Fibroblast of skin of right quadriceps (primary cell): ENCODE results near the gene TPK1.

Experiments
- DNase-seq: peaks from one replicate; pipeline ENCODE4 v3.0.0-alpha.2; 2013

Gene TPK1

GRCh38 chr7:144835652-144836544 lies at the start of gene TPK1:
Gene TPK1 (minus strand): TSS chr7:144836053. CDS start chr7:144835602, 451 bp downstream.
- peak; percentile 92 for DNase-seq

GRCh38 chr7:144885478-144885877 lies 49.6 kb upstream of the TPK1 start:
- DNase-seq, result no peak

GRCh38 chr7:144884896-144885295 lies 49.0 kb upstream of the TPK1 start:
- no peak for DNase-seq

- DNase-seq, result no peak
Observed at GRCh38 chr7:144873316-144873845, 37.5 kb upstream of the TPK1 start.

- DNase-seq, result no peak
Observed at GRCh38 chr7:144869082-144869481, 33.2 kb upstream of the TPK1 start.

- no peak for DNase-seq
Observed at GRCh38 chr7:144866189-144866588, 30.3 kb upstream of the TPK1 start.

- DNase-seq, result no peak
Observed at GRCh38 chr7:144863320-144863647, 27.4 kb upstream of the TPK1 start.

- no peak for DNase-seq
Observed at GRCh38 chr7:144862612-144863319, 26.9 kb upstream of the TPK1 start.

GRCh38 chr7:144859739-144860138 lies 23.9 kb upstream of the TPK1 start:
- DNase-seq, result no peak

GRCh38 chr7:144857463-144857862 lies 21.6 kb upstream of the TPK1 start:
- DNase-seq, result no peak

- peak; percentile 35 for DNase-seq
Observed at GRCh38 chr7:144854839-144855424, 19.1 kb upstream of the TPK1 start.

GRCh38 chr7:144853542-144853941 lies 17.7 kb upstream of the TPK1 start:
- DNase-seq, result no peak

- DNase-seq, result no peak
Observed at GRCh38 chr7:144848078-144848477, 12.2 kb upstream of the TPK1 start.

- DNase-seq, result no peak
Observed at GRCh38 chr7:144842377-144842851, 6.6 kb upstream of the TPK1 start.

- no peak for DNase-seq
Observed at GRCh38 chr7:144836545-144836842, 641 bp upstream of the TPK1 start.

GRCh38 chr7:144835155-144835611 lies 670 bp downstream of the TPK1 start:
- peak; percentile 52 for DNase-seq

GRCh38 chr7:144834641-144835144 lies 1.2 kb downstream of the TPK1 start:
- DNase-seq, result no peak

- DNase-seq, result peak; percentile 46
Observed at GRCh38 chr7:144830811-144831210, 5.0 kb downstream of the TPK1 start.

GRCh38 chr7:144830024-144830785 lies 5.6 kb downstream of the TPK1 start:
- DNase-seq, result peak; percentile 66

- peak; percentile 71 for DNase-seq
Observed at GRCh38 chr7:144827621-144828020, 8.2 kb downstream of the TPK1 start.

GRCh38 chr7:144826208-144826607 lies 9.6 kb downstream of the TPK1 start:
- DNase-seq, result peak; percentile 7

GRCh38 chr7:144824360-144824759 lies 11.5 kb downstream of the TPK1 start:
- peak; percentile 86 for DNase-seq

GRCh38 chr7:144822223-144822622 lies 13.6 kb downstream of the TPK1 start:
- DNase-seq, result no peak
